Upper lobe of left lung (tissue), 4 donors: ENCODE measurements around the gene RNF14.

Experiments used
- EP300 ChIP-seq, 4 donors: sonication (generic); formaldehyde crosslinking; IDR thresholded peaks; one replicate each; pipeline ENCODE4 v1.5.1; 2017; ENCODE audit warnings: antibody characterized with exemption in 4 of 4, control low read depth in 2 of 4
- TF ChIP-seq, protein P1 (sequence below), 6 experiments: fragments of 450-650 bp in 4 of 6; fragments of 200-600 bp in 2 of 6; sonication (generic) in 2 of 6; IDR thresholded peaks; one replicate each; pipeline ENCODE4 v1.5.1; 2016 to 2019; ENCODE audit warnings: antibody characterized with exemption in 6 of 6

DNA sequence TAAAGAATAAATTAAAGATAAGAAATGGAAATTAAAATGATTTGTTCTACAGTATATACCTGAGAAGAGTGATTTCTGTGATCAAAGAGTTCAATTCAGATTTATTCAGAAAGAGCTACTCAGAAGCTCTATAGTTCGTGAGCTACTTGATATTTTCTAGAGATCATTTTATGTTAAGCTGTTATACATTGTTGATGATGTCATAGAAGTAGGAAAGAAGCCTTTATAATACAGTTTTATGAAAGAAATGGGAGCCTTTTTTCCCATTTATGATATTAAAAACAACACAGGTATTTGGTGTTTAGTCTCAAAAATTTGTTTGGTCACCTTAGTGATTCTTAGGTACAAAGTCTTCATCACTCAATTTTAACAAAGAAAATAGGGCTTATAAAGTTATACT is 20.8 kb downstream of the RNF14 start:
- TF ChIP-seq, protein P1, sequence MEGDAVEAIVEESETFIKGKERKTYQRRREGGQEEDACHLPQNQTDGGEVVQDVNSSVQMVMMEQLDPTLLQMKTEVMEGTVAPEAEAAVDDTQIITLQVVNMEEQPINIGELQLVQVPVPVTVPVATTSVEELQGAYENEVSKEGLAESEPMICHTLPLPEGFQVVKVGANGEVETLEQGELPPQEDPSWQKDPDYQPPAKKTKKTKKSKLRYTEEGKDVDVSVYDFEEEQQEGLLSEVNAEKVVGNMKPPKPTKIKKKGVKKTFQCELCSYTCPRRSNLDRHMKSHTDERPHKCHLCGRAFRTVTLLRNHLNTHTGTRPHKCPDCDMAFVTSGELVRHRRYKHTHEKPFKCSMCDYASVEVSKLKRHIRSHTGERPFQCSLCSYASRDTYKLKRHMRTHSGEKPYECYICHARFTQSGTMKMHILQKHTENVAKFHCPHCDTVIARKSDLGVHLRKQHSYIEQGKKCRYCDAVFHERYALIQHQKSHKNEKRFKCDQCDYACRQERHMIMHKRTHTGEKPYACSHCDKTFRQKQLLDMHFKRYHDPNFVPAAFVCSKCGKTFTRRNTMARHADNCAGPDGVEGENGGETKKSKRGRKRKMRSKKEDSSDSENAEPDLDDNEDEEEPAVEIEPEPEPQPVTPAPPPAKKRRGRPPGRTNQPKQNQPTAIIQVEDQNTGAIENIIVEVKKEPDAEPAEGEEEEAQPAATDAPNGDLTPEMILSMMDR (IDR thresholded peaks at IDR 0.05) = no peak
- no peak for TF ChIP-seq EP300 (IDR thresholded peaks at IDR 0.05)
